Mesendoderm (in vitro differentiated cells): ENCODE measurements around the gene TRMT1L.

ENCODE experiments used
- DNase-seq: peaks from one replicate; pipeline ENCODE4 v3.0.0; 2013
- H2AK5ac ChIP-seq: 2 replicates; pipeline ENCODE4 v1.6.1; 2013; ENCODE audit warnings: low read length, inconsistent platforms
- H2BK120ac ChIP-seq: 2 replicates; pipeline ENCODE4 v1.6.1; 2013; ENCODE audit warnings: low read depth, mild to moderate bottlenecking, low read length, moderate library complexity, mixed read lengths
- H2BK15ac ChIP-seq: replicated peaks from 2 replicates; pipeline ENCODE4 v1.6.1; 2013; ENCODE audit warnings: low read depth, mild to moderate bottlenecking, moderate library complexity
- H2BK5ac ChIP-seq: 2 replicates; pipeline ENCODE4 v1.6.1; 2013; ENCODE audit warnings: low read length, inconsistent platforms
- H3K18ac ChIP-seq: 2 replicates; pipeline ENCODE4 v1.6.1; 2013; ENCODE audit warnings: mild to moderate bottlenecking, low read length, mixed read lengths
- H3K23ac ChIP-seq: one replicate; pipeline ENCODE4 v1.6.1; 2013; ENCODE audit warnings: low read length
- H3K27ac ChIP-seq: 2 replicates; pipeline ENCODE4 v1.5.1; 2013; ENCODE audit warnings: low read depth, mild to moderate bottlenecking, inconsistent platforms, low read length, moderate library complexity
- H3K27me3 ChIP-seq: 2 replicates; pipeline ENCODE4 v1.6.1; 2013; ENCODE audit warnings: low read length, control low read depth, mild to moderate bottlenecking, inconsistent platforms; ENCODE audit not compliant: insufficient read depth, poor library complexity
- H3K36me3 ChIP-seq: 2 replicates; pipeline ENCODE4 v1.6.1; 2013; ENCODE audit warnings: low read length, inconsistent platforms; ENCODE audit not compliant: control insufficient read depth, insufficient read depth
- H3K4ac ChIP-seq: one replicate; pipeline ENCODE4 v1.6.1; 2013; ENCODE audit warnings: low read depth, mild to moderate bottlenecking, low read length, moderate library complexity
- H3K4me1 ChIP-seq: 2 replicates; pipeline ENCODE4 v1.6.1; 2013; ENCODE audit warnings: low read depth, low read length, inconsistent platforms; ENCODE audit not compliant: control insufficient read depth
- H3K4me2 ChIP-seq: 2 replicates; pipeline ENCODE4 v1.6.1; 2013; ENCODE audit warnings: low read length
- H3K4me3 ChIP-seq: 2 replicates; pipeline ENCODE4 v1.5.1; 2013; ENCODE audit warnings: mild to moderate bottlenecking, low read length
- H3K56ac ChIP-seq: one replicate; pipeline ENCODE4 v1.6.1; 2013; ENCODE audit warnings: low read length
- H3K79me1 ChIP-seq: 2 replicates; pipeline ENCODE4 v1.6.1; 2013; ENCODE audit warnings: low read length, inconsistent platforms
- H3K79me2 ChIP-seq: 2 replicates; pipeline ENCODE4 v1.6.1; 2013; ENCODE audit warnings: mild to moderate bottlenecking, low read length; ENCODE audit not compliant: control insufficient read depth, insufficient read depth
- H3K9ac ChIP-seq: 2 replicates; pipeline ENCODE4 v1.6.1; 2013; ENCODE audit warnings: low read length, inconsistent platforms
- H4K5ac ChIP-seq: one replicate; pipeline ENCODE4 v1.6.1; 2013; ENCODE audit warnings: low read length
- H4K8ac ChIP-seq: one replicate; pipeline ENCODE4 v1.6.1; 2013; ENCODE audit warnings: low read depth, mild to moderate bottlenecking, control low read depth, low read length, moderate library complexity

TRMT1L gene

GRCh38 chr1:185068341-185068740 is 88.4 kb downstream of the TRMT1L start:
- Histone ChIP-seq H2BK5ac (no peak overlapping the region), H4K8ac (no peak overlapping the region), H3K4me3 (no peak overlapping the region), H4K5ac (no peak overlapping the region), H3K79me1 (peaks cover 19% of the 10 kb centered on the region), H3K4me1 (no peaks in the 10 kb centered on the region), H3K4me2 (no peak overlapping the region), H3K4ac (no peak overlapping the region), H3K27me3 (no peaks in the 10 kb centered on the region), H2AK5ac (no peak overlapping the region), H3K9ac (no peak overlapping the region), H3K56ac (no peak overlapping the region), H3K23ac (no peak overlapping the region), H3K27ac (no peak overlapping the region), H3K79me2 (peaks cover 60% of the 10 kb centered on the region), H3K18ac (no peak overlapping the region), H2BK15ac (no peak overlapping the region), H2BK120ac (no peak overlapping the region), H3K36me3 (no peaks in the 10 kb centered on the region)
- no peak for DNase-seq
